H1 (cell line): ENCODE measurements around the gene GPX7. TPM values are rescaled to one million over a fixed set of nuclear protein-coding genes. Genes with fewer than 3 reads are reported as not detected.

Experiments used
- CTCF ChIA-PET: fragments of 300-600 bp; sonication (Branson Sonifier 250); formaldehyde crosslinking; loops from one replicate; lab custom pipeline; 2021; ENCODE audit not compliant: partially characterized antibody; lab: Charles Lee
- POLR2A ChIA-PET: fragments of 300-600 bp; sonication (Branson Sonifier 250); formaldehyde crosslinking; loops from one replicate; lab custom pipeline; 2021; ENCODE audit warnings: inconsistent platforms; ENCODE audit not compliant: partially characterized antibody; lab: Charles Lee
- DNase-seq, 2 experiments: peaks; one replicate each; pipeline versions ENCODE4 v3.0.0 to v3.0.0-alpha.2; 2010 to 2022; ENCODE audit warnings: low spot score in 2 of 2, low read depth in 1 of 2, mixed read lengths in 1 of 2
- FAIRE-seq: peaks from 2 replicates; lab custom pipeline; 2011; peaks lifted over from hg19 to GRCh38; lab: Jason Lieb, UNC
- H2AFZ ChIP-seq: 2 replicates; pipeline ENCODE4 v1.8.1; 2012; ENCODE audit warnings: low read length, inconsistent platforms
- H2AK5ac ChIP-seq: 2 replicates; pipeline ENCODE4 v1.6.1; 2013; ENCODE audit warnings: low read depth, low read length
- H2BK120ac ChIP-seq: replicated peaks from 2 replicates; pipeline ENCODE3; 2013; ENCODE audit warnings: low read depth, low read length, inconsistent platforms
- H2BK12ac ChIP-seq: 2 replicates; pipeline ENCODE4 v1.6.1; 2013; ENCODE audit warnings: low read depth, low read length
- H2BK15ac ChIP-seq: 2 replicates; pipeline ENCODE4 v1.6.1; 2013; ENCODE audit warnings: low read length
- H2BK20ac ChIP-seq: 2 replicates; pipeline ENCODE4 v1.6.1; 2013; ENCODE audit warnings: low read length
- H2BK5ac ChIP-seq: 2 replicates; pipeline ENCODE4 v1.6.1; 2013; ENCODE audit warnings: low read depth, low read length
- H3K14ac ChIP-seq: 2 replicates; pipeline ENCODE4 v1.6.1; 2013; ENCODE audit warnings: inconsistent platforms; ENCODE audit not compliant: insufficient read length
- H3K18ac ChIP-seq: 2 replicates; pipeline ENCODE4 v1.6.1; 2013; ENCODE audit warnings: low read length; ENCODE audit errors: extremely low read depth
- H3K23ac ChIP-seq: 2 replicates; pipeline ENCODE4 v1.6.1; 2013; ENCODE audit warnings: inconsistent platforms; ENCODE audit not compliant: insufficient read length
- H3K23me2 ChIP-seq: 2 replicates; pipeline ENCODE4 v1.6.1; 2013; ENCODE audit warnings: low read depth, low read length
- H3K27ac ChIP-seq: 2 replicates; pipeline ENCODE4 v1.6.1; 2011; ENCODE audit warnings: low read depth, low read length, inconsistent platforms
- H3K27me3 ChIP-seq, 4 experiments: replicated peaks in 1 of 4; 1 replicate in 1 of 4; 2 replicates in 3 of 4; pipeline versions ENCODE4 v1.6.1 to v1.8.1; 2011 to 2013; ENCODE audit warnings: low read length in 3 of 4, mild to moderate bottlenecking in 3 of 4, inconsistent platforms in 2 of 4, mixed read lengths in 2 of 4, moderate library complexity in 1 of 4; ENCODE audit not compliant: control insufficient read depth in 3 of 4, insufficient read depth in 3 of 4; ENCODE audit errors: extremely low read depth in 1 of 4
- H3K36me3 ChIP-seq, 4 experiments: 2 replicates each; pipeline versions ENCODE4 v1.6.1 to v1.8.1; 2011 to 2013; ENCODE audit warnings: mild to moderate bottlenecking in 4 of 4, low read length in 3 of 4, moderate library complexity in 2 of 4, control low read depth in 1 of 4, inconsistent platforms in 1 of 4; ENCODE audit not compliant: insufficient read depth in 4 of 4, control insufficient read depth in 2 of 4
- H3K4ac ChIP-seq: replicated peaks from 2 replicates; pipeline ENCODE3; 2013; ENCODE audit warnings: low read length, low read depth, mixed read lengths, inconsistent platforms; ENCODE audit not compliant: insufficient read length
- H3K4me1 ChIP-seq, 4 experiments: replicated peaks in 1 of 4; 1 replicate in 1 of 4; 2 replicates in 3 of 4; pipeline versions ENCODE4 v1.6.1 to v1.8.1; 2011 to 2013; ENCODE audit warnings: low read length in 3 of 4, inconsistent platforms in 2 of 4, mixed read lengths in 1 of 4; ENCODE audit not compliant: insufficient read depth in 4 of 4, control insufficient read depth in 3 of 4
- H3K4me2 ChIP-seq, 2 experiments: 2 replicates each; pipeline versions ENCODE4 v1.6.1 to v1.8.1; 2011 to 2013; ENCODE audit warnings: low read depth in 2 of 2, low read length in 2 of 2, control low read depth in 1 of 2, inconsistent platforms in 1 of 2, mild to moderate bottlenecking in 1 of 2; ENCODE audit not compliant: insufficient read depth in 1 of 2
- H3K4me3 ChIP-seq, 4 experiments: fragments of 200-600, 300-600 bp in 1 of 4; sonication (generic), shearing (Covaris generic), sonication (Bioruptor Twin) in 1 of 4; 2 replicates each; pipeline versions ENCODE4 v1.5.1 to v1.8.1; 2011 to 2016; ENCODE audit warnings: low read length in 4 of 4, low read depth in 3 of 4, control low read depth in 2 of 4, inconsistent platforms in 2 of 4, mild to moderate bottlenecking in 2 of 4, mixed read lengths in 1 of 4, moderate library complexity in 1 of 4; ENCODE audit not compliant: insufficient read depth in 2 of 4; ENCODE audit errors: extremely low read depth in 1 of 4
- H3K56ac ChIP-seq: replicated peaks from 2 replicates; pipeline ENCODE3; 2013; ENCODE audit warnings: low read depth, mild to moderate bottlenecking, mixed read lengths, low read length, inconsistent platforms; ENCODE audit not compliant: insufficient read length
- H3K79me1 ChIP-seq: 2 replicates; pipeline ENCODE4 v1.6.1; 2013; ENCODE audit warnings: low read depth, low read length, control low read depth
- H3K79me2 ChIP-seq, 2 experiments: 2 replicates each; pipeline versions ENCODE4 v1.6.1 to v1.8.1; 2012 to 2013; ENCODE audit warnings: low read length in 2 of 2, mild to moderate bottlenecking in 2 of 2, inconsistent platforms in 1 of 2; ENCODE audit not compliant: insufficient read depth in 2 of 2, control insufficient read depth in 1 of 2
- H3K9ac ChIP-seq, 4 experiments: replicated peaks in 1 of 4; 1 replicate in 1 of 4; 2 replicates in 3 of 4; pipeline versions ENCODE4 v1.6.1 to v1.8.1; 2011 to 2013; ENCODE audit warnings: low read depth in 3 of 4, low read length in 3 of 4, control low read depth in 2 of 4, mild to moderate bottlenecking in 2 of 4, moderate library complexity in 2 of 4, inconsistent platforms in 1 of 4; ENCODE audit errors: extremely low read depth in 1 of 4
- H3K9me3 ChIP-seq, 2 experiments: 2 replicates each; pipeline versions ENCODE4 v1.6.1 to v1.8.1; 2012 to 2013; ENCODE audit warnings: mild to moderate bottlenecking in 2 of 2, moderate library complexity in 2 of 2, control low read depth in 1 of 2, inconsistent platforms in 1 of 2, low read depth in 1 of 2, low read length in 1 of 2, mixed read lengths in 1 of 2; ENCODE audit not compliant: insufficient read depth in 2 of 2
- H4K20me1 ChIP-seq, 2 experiments: replicated peaks in 1 of 2; 2 replicates each; pipeline versions ENCODE3 to v1.8.1; 2011 to 2013; ENCODE audit warnings: inconsistent platforms in 2 of 2, low read length in 2 of 2, mild to moderate bottlenecking in 1 of 2; ENCODE audit not compliant: insufficient read depth in 2 of 2, control insufficient read depth in 1 of 2
- H4K5ac ChIP-seq: 2 replicates; pipeline ENCODE4 v1.6.1; 2013; ENCODE audit warnings: low read length, low read depth, mixed read lengths, inconsistent platforms; ENCODE audit not compliant: insufficient read length
- H4K8ac ChIP-seq: 2 replicates; pipeline ENCODE4 v1.8.0; 2013; ENCODE audit warnings: mild to moderate bottlenecking, moderate library complexity, low read length, inconsistent platforms; ENCODE audit not compliant: insufficient read depth; ENCODE audit errors: extremely low read depth
- H4K91ac ChIP-seq: replicated peaks from 2 replicates; pipeline ENCODE3; 2013; ENCODE audit warnings: low read length, mixed read lengths, inconsistent platforms; ENCODE audit not compliant: insufficient read length
- BRCA1 ChIP-seq: IDR thresholded peaks from 2 replicates; pipeline ENCODE4 v1.6.1; 2012; ENCODE audit warnings: low read depth, low read length, improper control_type of control experiment
- CBX8 ChIP-seq: fragments of 300-800, 300-1000 bp; sonication (generic); IDR thresholded peaks from 2 replicates; pipeline ENCODE4 v1.7.1; 2016; ENCODE audit warnings: low read depth, low read length, borderline replicate concordance
- CEBPB ChIP-seq: IDR thresholded peaks from 2 replicates; pipeline ENCODE4 v1.6.1; 2012; ENCODE audit warnings: low read depth, low read length
- EGR1 ChIP-seq: IDR thresholded peaks from 2 replicates; pipeline ENCODE4 v1.6.1; 2011; ENCODE audit warnings: low read depth, low read length, borderline replicate concordance
- EP300 ChIP-seq, 2 experiments: IDR thresholded peaks; 1 replicate in 1 of 2; 2 replicates in 1 of 2; pipeline ENCODE4 v1.6.1; 2011 to 2012; ENCODE audit warnings: low read depth in 2 of 2, low read length in 2 of 2, mild to moderate bottlenecking in 2 of 2, borderline replicate concordance in 1 of 2, inconsistent platforms in 1 of 2, moderate library complexity in 1 of 2
- HDAC6 ChIP-seq: IDR thresholded peaks from one replicate; pipeline ENCODE4 v1.7.1; 2012; ENCODE audit warnings: low read depth, mild to moderate bottlenecking, inconsistent platforms, low read length, moderate library complexity
- SIX5 ChIP-seq: IDR thresholded peaks from 2 replicates; pipeline ENCODE4 v1.6.1; 2011; ENCODE audit warnings: mild to moderate bottlenecking, low read depth, low read length
- SP4 ChIP-seq: IDR thresholded peaks from 2 replicates; pipeline ENCODE4 v1.6.1; 2012; ENCODE audit warnings: low read length, inconsistent platforms
- SRF ChIP-seq: IDR thresholded peaks from 2 replicates; pipeline ENCODE4 v1.6.1; 2011; ENCODE audit warnings: mild to moderate bottlenecking, low read depth, low read length, moderate library complexity
- TBP ChIP-seq: IDR thresholded peaks from 2 replicates; pipeline ENCODE4 v1.6.1; 2011; ENCODE audit warnings: low read depth, low read length, improper control_type of control experiment
- USF2 ChIP-seq: IDR thresholded peaks from 2 replicates; pipeline ENCODE4 v1.6.1; 2011; ENCODE audit warnings: low read length, improper control_type of control experiment
- WGBS, 2 experiments: shearing (Covaris generic) in 1 of 2; methylation state at CpG; one replicate each; pipeline versions ENCODE4 v1.1.6 to v1.1.7; 2013 to 2015; ENCODE audit warnings: low lambda C conversion rate in 2 of 2, mixed read lengths in 2 of 2, inconsistent platforms in 1 of 2, low coverage in 1 of 2, missing lambda C conversion rate in 1 of 2; ENCODE audit not compliant: insufficient replicate concordance in 2 of 2, insufficient coverage in 1 of 2, insufficient read length in 1 of 2; ENCODE audit errors: extremely low coverage in 1 of 2, missing lambda C conversion rate in 1 of 2; 5-methylcytosine and 5-hydroxymethylcytosine counted together
- polyA plus RNA-seq, 7 experiments: library from polyadenylated mRNA; depleted of rRNA in 3 of 7; stranded (reverse) in 5 of 7; unstranded in 2 of 7; fragments of >200 nt in 5 of 7; fragments of 200-250 nt in 2 of 7; gene quantifications; 1 replicate in 5 of 7; 2 replicates in 1 of 7; 4 replicates in 1 of 7; pipeline versions ENCODE4 v1.2.1 to v1.2.3, GENCODE V29; 2011 to 2013; ENCODE audit warnings: missing spikeins in 2 of 7, mixed read lengths in 2 of 7
- total RNA-seq: library from RNA; stranded (reverse); fragmentation: NEBNext Ultra II Directional; extraction: Animal tissue kit (Norgen Biotek cat#: 25700); gene quantifications from 2 replicates; pipeline ENCODE4 v1.2.1, GENCODE V29; 2021

Gene GPX7
- total and polyA plus RNA-seq, 2 of the 8 experiments (the other 6 are each of a cell fraction or from before 2014, with no cell fraction given): 13.0 to 37.5 TPM

GRCh38 chr1:52632732-52633290 lies 30.6 kb downstream of the GPX7 start, which contains the start of gene SHISAL2A:
SHISAL2A (plus strand) TSS chr1:52633168; CDS start chr1:52633494, 326 bp downstream.
- H2BK120ac ChIP-seq: no peak within 1 kb of the TSS
- peak within 1 kb of the TSS; percentile 86 for H2AK5ac ChIP-seq
- H3K27ac ChIP-seq: no peak within 1 kb of the TSS
- peak within 1 kb of the TSS; percentile 83; the same call in 1 of the 2 replicates for H2BK15ac ChIP-seq
- peak within 1 kb of the TSS; percentile 54; the same call in 1 of the 2 replicates for H2BK5ac ChIP-seq
- peak within 1 kb of the TSS; percentile 21 to 59 (median 29) for H3K4me3 ChIP-seq
- H3K27me3 ChIP-seq: peaks cover 26 to 38% (median 36%) of the 10 kb centered on the region in 4 experiments
- no peaks in the 10 kb centered on the region for H4K20me1 ChIP-seq
- peak within 1 kb of the TSS; percentile 13 for H3K56ac ChIP-seq
- peak within 1 kb of the TSS in 2 of 4 experiments; percentile 24 to 56; a peak in 2 of 7 replicates for H3K9ac ChIP-seq
- peak within 1 kb of the TSS; percentile 68 for H4K91ac ChIP-seq
- no peaks in the 10 kb centered on the region for H3K79me1 ChIP-seq
- peak within 1 kb of the TSS; percentile 90 for H2AFZ ChIP-seq
- H3K14ac ChIP-seq: no peak within 1 kb of the TSS
- peak within 1 kb of the TSS; percentile 99 for H2BK12ac ChIP-seq
- H3K23ac ChIP-seq: no peak within 1 kb of the TSS
- FAIRE-seq: no peak
- H3K36me3 ChIP-seq: no peaks in the 10 kb centered on the region
- peak within 1 kb of the TSS; percentile 92 for H4K8ac ChIP-seq
- no peak within 1 kb of the TSS for H4K5ac ChIP-seq
- peak within 1 kb of the TSS; percentile 39 for H3K4ac ChIP-seq
- peak within 1 kb of the TSS; percentile 80 for H3K18ac ChIP-seq
- 13% methylated on average over 27 of the region's 53 CpGs; no CpG with 5 or more reads in 1 of the 2 experiments for WGBS, 2 experiments
- H3K9me3 ChIP-seq: no peaks in the 10 kb centered on the region
- H3K79me2 ChIP-seq: no peaks in the 10 kb centered on the region
- DNase-seq: peak in 1 of 2 experiments; percentile 82
- H3K23me2 ChIP-seq: peaks cover 7% of the 10 kb centered on the region; the same call in 1 of the 2 replicates
- peak within 1 kb of the TSS; percentile 58 to 71 for H3K4me2 ChIP-seq
- H3K4me1 ChIP-seq: peaks cover 3 to 10% (median 7%) of the 10 kb centered on the region in 4 experiments; a peak in 6 of 7 replicates
- ChIA-PET CTCF (interaction anchor here (0.7 to 2.2 kb wide), 10 partner anchors 16 to 166 kb away, joined by 3 to 5 read pairs (median 4); no protein-coding TSS in a partner anchor), POLR2A (interaction anchor here (0.9 to 1.9 kb wide), 10 partner anchors 12 to 229 kb away, joined by 3 to 9 read pairs (median 4); partner anchors contain the start of genes GPX7, ORC1, PRPF38A and TUT4)
- peak within 1 kb of the TSS; percentile 98 for H2BK20ac ChIP-seq
- TF ChIP-seq USF2 (no peak), CBX8 (no peak), SIX5 (no peak), CEBPB (no peak), TBP (no peak), EGR1 (peak; percentile 28; the same call in 1 of the 2 replicates), BRCA1 (no peak), HDAC6 (no peak), SP4 (no peak), EP300 (IDR thresholded peaks at IDR 0.05; ENCODE audit: borderline replicate concordance in 1 of 2, low read depth in 2 of 2, low read length in 2 of 2) (no peak), SRF (no peak)
